GM12801 (cell line): ENCODE data around the gene NUDT14.

Source experiments
- CTCF ChIP-seq: IDR thresholded peaks from one replicate; pipeline ENCODE4 v1.5.1; 2011; ENCODE audit warnings: control low read depth; ENCODE audit not compliant: insufficient read length; ENCODE audit errors: extremely low read depth

NUDT14 gene

GRCh38 chr14:105153739-105154475 is 27.2 kb downstream of the NUDT14 start:
- no peak for TF ChIP-seq CTCF

GRCh38 chr14:105153331-105153731 is 27.8 kb downstream of the NUDT14 start:
- TF ChIP-seq CTCF = no peak

- no peak for TF ChIP-seq CTCF
Measured at GRCh38 chr14:105152794-105153241, 28.3 kb downstream of the NUDT14 start.

GRCh38 chr14:105151838-105152793 is 29.0 kb downstream of the NUDT14 start:
- no peak for TF ChIP-seq CTCF

GRCh38 chr14:105151084-105151837 is 29.9 kb downstream of the NUDT14 start:
- TF ChIP-seq CTCF = no peak

GRCh38 chr14:105150368-105151083 is 30.6 kb downstream of the NUDT14 start:
- no peak for TF ChIP-seq CTCF
